Lower leg skin (tissue), 4 donors: ENCODE measurements around the gene SLC25A30. TPM values are rescaled to one million over a fixed set of nuclear protein-coding genes. Genes with fewer than 3 reads are reported as not detected.
"Not testable (repeated sequence)": the region's sequence is repeated elsewhere in the genome, so short reads cannot be mapped to it uniquely, and the experiment has no call there.

Source experiments
- DNase-seq, 2 donors: peaks; one replicate each; pipeline ENCODE4 v3.0.0-alpha.2; 2019; ENCODE audit warnings: low spot score in 2 of 2
- H3K4me3 ChIP-seq: fragments of 200-600 bp; sonication (generic); 2 replicates; pipeline ENCODE4 v1.5.1; 2017; ENCODE audit warnings: mild to moderate bottlenecking, low read depth; ENCODE audit not compliant: poor library complexity, severe bottlenecking
- POLR2A ChIP-seq, 2 donors: fragments of 450-650 bp; IDR thresholded peaks; one replicate each; pipeline ENCODE4 v1.6.1; 2016 to 2017; ENCODE audit warnings: antibody characterized with exemption in 2 of 2, mild to moderate bottlenecking in 1 of 2, moderate library complexity in 1 of 2
- WGBS, 2 donors: methylation state at CpG; one replicate each; pipeline ENCODE4 v1.1.5; 2018; 5-methylcytosine and 5-hydroxymethylcytosine counted together
- intact Hi-C: fragments of 100-400 bp; cut with DNase I; formaldehyde crosslinking; loops from one replicate; pipeline ENCODE4 v1.15.0; 2023; ENCODE audit warnings: low total_unique reads
- total RNA-seq, 4 donors: library from RNA; depleted of rRNA; stranded (reverse); fragments of >200 nt; gene quantifications; one replicate each; pipeline ENCODE4 v1.1.0, GENCODE V29; 2016
- TF ChIP-seq, protein P1 (sequence below), 3 donors: fragments of 450-650 bp; IDR thresholded peaks; one replicate each; pipeline ENCODE4 v1.5.1; 2016; ENCODE audit warnings: antibody characterized with exemption in 3 of 3, mild to moderate bottlenecking in 3 of 3, moderate library complexity in 2 of 3

Gene SLC25A30
- total RNA-seq, 4 donors from 2014 or later, result 8.0 to 23.3 (median 20.4) TPM

DNA sequence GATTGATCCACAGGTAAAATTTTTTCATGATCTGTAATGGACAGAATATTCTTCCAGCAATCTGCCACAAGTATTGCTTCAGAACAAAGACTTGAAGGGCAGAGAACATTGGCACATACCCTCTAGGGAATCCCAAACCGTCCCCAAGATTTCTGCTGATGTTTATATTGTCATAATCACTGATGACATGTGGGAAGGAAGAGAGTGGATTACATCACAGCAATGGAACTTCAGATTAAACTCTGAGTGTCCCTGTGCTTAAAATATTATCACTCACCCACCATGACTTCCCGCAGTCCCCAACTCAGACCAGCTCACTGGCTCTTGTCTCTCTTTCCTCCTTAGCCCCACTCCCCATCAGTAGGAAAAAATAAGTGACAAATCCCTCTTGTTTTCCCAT, 68.7 kb downstream of the SLC25A30 start:
- 49 to 59% methylated on average over 2 of the region's 2 CpGs for WGBS, 2 donors
- TF ChIP-seq, protein P1, sequence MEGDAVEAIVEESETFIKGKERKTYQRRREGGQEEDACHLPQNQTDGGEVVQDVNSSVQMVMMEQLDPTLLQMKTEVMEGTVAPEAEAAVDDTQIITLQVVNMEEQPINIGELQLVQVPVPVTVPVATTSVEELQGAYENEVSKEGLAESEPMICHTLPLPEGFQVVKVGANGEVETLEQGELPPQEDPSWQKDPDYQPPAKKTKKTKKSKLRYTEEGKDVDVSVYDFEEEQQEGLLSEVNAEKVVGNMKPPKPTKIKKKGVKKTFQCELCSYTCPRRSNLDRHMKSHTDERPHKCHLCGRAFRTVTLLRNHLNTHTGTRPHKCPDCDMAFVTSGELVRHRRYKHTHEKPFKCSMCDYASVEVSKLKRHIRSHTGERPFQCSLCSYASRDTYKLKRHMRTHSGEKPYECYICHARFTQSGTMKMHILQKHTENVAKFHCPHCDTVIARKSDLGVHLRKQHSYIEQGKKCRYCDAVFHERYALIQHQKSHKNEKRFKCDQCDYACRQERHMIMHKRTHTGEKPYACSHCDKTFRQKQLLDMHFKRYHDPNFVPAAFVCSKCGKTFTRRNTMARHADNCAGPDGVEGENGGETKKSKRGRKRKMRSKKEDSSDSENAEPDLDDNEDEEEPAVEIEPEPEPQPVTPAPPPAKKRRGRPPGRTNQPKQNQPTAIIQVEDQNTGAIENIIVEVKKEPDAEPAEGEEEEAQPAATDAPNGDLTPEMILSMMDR (IDR thresholded peaks at IDR 0.05), result no peak
- no peak for TF ChIP-seq POLR2A (IDR thresholded peaks at IDR 0.05)
- intact Hi-C loops, result no loop called here

DNA sequence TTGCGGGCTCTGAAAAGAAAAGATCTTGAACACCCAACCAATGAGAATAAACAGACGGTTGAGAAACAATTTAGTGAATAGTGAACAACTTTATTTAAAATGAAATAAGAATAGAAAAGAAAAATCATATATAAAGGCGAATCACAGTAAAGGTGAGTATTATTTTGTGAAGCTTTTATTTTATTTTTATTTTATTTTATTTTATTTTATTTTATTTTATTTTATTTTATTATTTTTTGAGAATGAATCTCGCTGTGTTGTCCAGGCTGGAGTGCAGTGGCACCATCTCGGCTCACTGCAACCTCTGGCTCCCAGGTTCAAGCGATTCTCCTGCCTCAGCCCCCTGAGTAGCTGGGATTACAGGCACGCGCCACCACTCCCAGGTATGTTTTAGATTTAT, 74.1 kb downstream of the SLC25A30 start:
- intact Hi-C loops, DNase-seq, H3K4me3 ChIP-seq: not testable (repeated sequence)
- WGBS, 2 donors, result 94 to 95% methylated on average over 8 of the region's 8 CpGs

More for the DNA sequence above, 68.7 kb downstream of the SLC25A30 start:
- no peak for DNase-seq
- no peak overlapping the region for H3K4me3 ChIP-seq

Other genes starting within 250 kb of the SLC25A30 start
- 1 to 10 TPM; 2.1 to 7.9 (median 4.8) TPM for gene KCTD4, start 217.3 kb downstream of the SLC25A30 start, total RNA-seq
- 1,000 to 10,000 TPM; 2,307 to 2,977 (median 2,645) TPM for gene TPT1, start 77.2 kb downstream of the SLC25A30 start, total RNA-seq
- gene COG3, start 46.6 kb upstream of the SLC25A30 start, total RNA-seq, result 10 to 100 TPM; 31.9 to 41.9 (median 33.4) TPM
- not detected for gene ERICH6B, start 197.4 kb upstream of the SLC25A30 start, total RNA-seq